BLaER1 (cell line): ENCODE results near the gene RNF181.

Experiments
- H3K27ac ChIP-seq: shearing (Covaris generic); formaldehyde crosslinking; 2 replicates; pipeline ENCODE4 v1.8.1; 2022
- H3K27me3 ChIP-seq: shearing (Covaris generic); formaldehyde crosslinking; 2 replicates; pipeline ENCODE4 v1.8.1; 2022
- H3K36me3 ChIP-seq: shearing (Covaris generic); formaldehyde crosslinking; 2 replicates; pipeline ENCODE4 v1.8.1; 2022
- H3K4me1 ChIP-seq: shearing (Covaris generic); formaldehyde crosslinking; 2 replicates; pipeline ENCODE4 v1.8.1; 2022
- H3K4me2 ChIP-seq: shearing (Covaris generic); formaldehyde crosslinking; 2 replicates; pipeline ENCODE4 v1.8.1; 2022
- H3K4me3 ChIP-seq: shearing (Covaris generic); formaldehyde crosslinking; 2 replicates; pipeline ENCODE4 v1.8.1; 2022
- H3K9ac ChIP-seq: shearing (Covaris generic); formaldehyde crosslinking; 2 replicates; pipeline ENCODE4 v1.8.1; 2022
- H3K9me3 ChIP-seq: shearing (Covaris generic); formaldehyde crosslinking; 2 replicates; pipeline ENCODE4 v1.8.1; 2022
- H4K20me1 ChIP-seq: shearing (Covaris generic); formaldehyde crosslinking; 2 replicates; pipeline ENCODE4 v1.8.1; 2022
- Cebpa-rat ChIP-seq: shearing (Covaris generic); IDR thresholded peaks from 2 replicates; pipeline ENCODE4 v1.8.1; 2022

The RNF181 gene

GRCh38 chr2:85595301-85596025, at the start of gene RNF181:
RNF181 (plus strand) TSS chr2:85595745; CDS start chr2:85595764, 19 bp downstream.
- Histone ChIP-seq H3K4me1 (peaks cover 36% of the 10 kb centered on the region), H4K20me1 (peaks cover 36% of the 10 kb centered on the region; the same call in 1 of the 2 replicates)
- TF ChIP-seq Cebpa-rat: no peak

DNA sequence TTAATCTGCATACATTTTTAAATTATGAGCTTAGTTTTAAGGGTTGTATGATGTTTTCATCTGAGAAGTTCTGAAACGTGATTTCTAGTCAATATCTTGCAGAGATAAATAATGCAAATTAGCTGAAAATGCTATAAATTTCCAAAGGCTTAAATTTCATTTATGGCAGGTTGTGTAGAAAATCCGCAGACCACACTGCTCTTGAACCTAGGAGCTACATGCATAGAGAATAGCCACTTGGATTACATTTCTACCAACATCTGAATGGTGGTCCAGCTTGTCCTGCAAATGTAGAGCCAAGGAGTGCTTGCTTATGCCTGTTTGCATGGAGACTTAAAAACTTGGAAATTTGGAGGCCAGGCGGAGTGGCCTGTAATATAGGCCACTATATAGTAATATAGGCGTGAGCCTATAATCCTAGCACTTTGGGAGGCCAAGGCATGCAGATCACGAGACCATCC, 49.7 kb upstream of the RNF181 start:
- Histone ChIP-seq H3K9ac (no peak overlapping the region), H3K36me3 (peaks cover 89% of the 10 kb centered on the region), H3K4me3 (no peak overlapping the region), H3K4me2 (no peak overlapping the region), H3K9me3 (no peaks in the 10 kb centered on the region), H3K27ac (no peak overlapping the region), H4K20me1 (peaks cover 72% of the 10 kb centered on the region), H3K4me1 (peaks cover 42% of the 10 kb centered on the region), H3K27me3 (no peaks in the 10 kb centered on the region)
- TF ChIP-seq Cebpa-rat: no peak

More at GRCh38 chr2:85595301-85596025, at the start of gene RNF181:
- H3K4me3 ChIP-seq: peak within 1 kb of the TSS; percentile 95
- peak within 1 kb of the TSS; percentile 88 for H3K27ac ChIP-seq
- peaks cover 66% of the 10 kb centered on the region for H3K36me3 ChIP-seq
- H3K9ac ChIP-seq: peak within 1 kb of the TSS; percentile 92
- H3K9me3 ChIP-seq: no peaks in the 10 kb centered on the region
- peak within 1 kb of the TSS; percentile 91 for H3K4me2 ChIP-seq
- H3K27me3 ChIP-seq: no peaks in the 10 kb centered on the region

- H3K4me1 ChIP-seq: peaks cover 35% of the 10 kb centered on the region
- H4K20me1 ChIP-seq: peaks cover 57% of the 10 kb centered on the region
- no peaks in the 10 kb centered on the region for H3K9me3 ChIP-seq
- H3K4me2 ChIP-seq: no peak overlapping the region
- no peak overlapping the region for H3K27ac ChIP-seq
- no peak for TF ChIP-seq Cebpa-rat
- H3K36me3 ChIP-seq: peaks cover 87% of the 10 kb centered on the region
- H3K9ac ChIP-seq: no peak overlapping the region
- no peak overlapping the region for H3K4me3 ChIP-seq
- H3K27me3 ChIP-seq: no peaks in the 10 kb centered on the region
These were observed 48.3 kb upstream of the RNF181 start for GRCh38 chr2:85547089-85547858.

GRCh38 chr2:85547859-85548607, 47.5 kb upstream of the RNF181 start:
- Histone ChIP-seq H3K36me3 (peaks cover 87% of the 10 kb centered on the region), H3K9ac (no peak overlapping the region)

GRCh38 chr2:85548608-85548900, 47.0 kb upstream of the RNF181 start:
- no peak for TF ChIP-seq Cebpa-rat
- Histone ChIP-seq H3K36me3 (peaks cover 87% of the 10 kb centered on the region), H3K9ac (no peak overlapping the region), H3K27ac (no peak overlapping the region), H3K9me3 (no peaks in the 10 kb centered on the region), H3K4me2 (no peak overlapping the region), H3K27me3 (no peaks in the 10 kb centered on the region), H3K4me3 (no peak overlapping the region), H4K20me1 (peaks cover 44% of the 10 kb centered on the region), H3K4me1 (peaks cover 22% of the 10 kb centered on the region)

More at GRCh38 chr2:85547859-85548607, 47.5 kb upstream of the RNF181 start:
- no peaks in the 10 kb centered on the region for H3K27me3 ChIP-seq
- peaks cover 27% of the 10 kb centered on the region for H3K4me1 ChIP-seq
- TF ChIP-seq Cebpa-rat: no peak
- no peaks in the 10 kb centered on the region for H3K9me3 ChIP-seq
- no peak overlapping the region for H3K4me3 ChIP-seq
- no peak overlapping the region for H3K27ac ChIP-seq
- H3K4me2 ChIP-seq: no peak overlapping the region
- H4K20me1 ChIP-seq: peaks cover 50% of the 10 kb centered on the region

GRCh38 chr2:85549095-85549494, 46.5 kb upstream of the RNF181 start:
- no peak overlapping the region for H3K27ac ChIP-seq
- peaks cover 87% of the 10 kb centered on the region for H3K36me3 ChIP-seq

DNA sequence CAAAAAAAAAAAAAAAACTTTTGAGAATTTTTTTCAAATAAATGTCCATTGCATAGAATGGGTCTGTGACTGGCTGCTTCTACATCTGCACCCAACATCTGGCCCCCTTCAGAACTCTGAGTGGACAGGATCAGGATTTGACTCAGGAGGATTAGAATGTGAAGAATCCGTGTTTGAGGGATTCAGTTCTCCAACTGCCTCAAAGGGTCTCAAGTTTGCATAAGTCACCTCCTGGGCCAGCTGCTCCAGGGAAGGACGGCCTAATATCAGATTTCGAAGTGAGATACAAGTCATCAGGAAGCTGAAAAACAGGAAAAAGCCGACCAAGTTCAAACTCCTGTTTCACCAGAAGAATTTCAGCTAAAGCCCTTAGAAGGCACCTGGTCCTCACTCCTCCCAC, 45.7 kb upstream of the RNF181 start:
- Histone ChIP-seq H3K27ac (no peak overlapping the region), H3K4me3 (no peak overlapping the region), H3K9ac (peak overlapping the region; percentile 44; the same call in 1 of the 2 replicates), H3K9me3 (no peaks in the 10 kb centered on the region), H3K4me1 (peaks cover 21% of the 10 kb centered on the region), H4K20me1 (peaks cover 32% of the 10 kb centered on the region), H3K4me2 (peak overlapping the region; percentile 26; the same call in 1 of the 2 replicates), H3K36me3 (peaks cover 87% of the 10 kb centered on the region), H3K27me3 (no peaks in the 10 kb centered on the region)
- no peak for TF ChIP-seq Cebpa-rat

More at GRCh38 chr2:85549095-85549494, 46.5 kb upstream of the RNF181 start:
- no peak overlapping the region for H3K9ac ChIP-seq
- no peak for TF ChIP-seq Cebpa-rat
- no peaks in the 10 kb centered on the region for H3K27me3 ChIP-seq
- H3K4me2 ChIP-seq: no peak overlapping the region
- peaks cover 21% of the 10 kb centered on the region for H3K4me1 ChIP-seq
- peaks cover 39% of the 10 kb centered on the region for H4K20me1 ChIP-seq
- no peaks in the 10 kb centered on the region for H3K9me3 ChIP-seq
- H3K4me3 ChIP-seq: no peak overlapping the region

- Histone ChIP-seq H3K36me3 (peaks cover 87% of the 10 kb centered on the region), H3K27ac (no peak overlapping the region), H3K9ac (peak overlapping the region; percentile 44; the same call in 1 of the 2 replicates), H3K27me3 (no peaks in the 10 kb centered on the region), H3K4me3 (no peak overlapping the region), H4K20me1 (peaks cover 25% of the 10 kb centered on the region), H3K4me2 (peak overlapping the region; percentile 26; the same call in 1 of the 2 replicates), H3K4me1 (peaks cover 21% of the 10 kb centered on the region), H3K9me3 (no peaks in the 10 kb centered on the region)
- TF ChIP-seq Cebpa-rat: no peak
These were observed 45.1 kb upstream of the RNF181 start for GRCh38 chr2:85550486-85550885.
